ENCODE results near the gene CDK10.
"Not testable (repeated sequence)": the region's sequence is repeated elsewhere in the genome, so short reads cannot be mapped to it uniquely, and the experiment has no call there.

Gene CDK10

DNA sequence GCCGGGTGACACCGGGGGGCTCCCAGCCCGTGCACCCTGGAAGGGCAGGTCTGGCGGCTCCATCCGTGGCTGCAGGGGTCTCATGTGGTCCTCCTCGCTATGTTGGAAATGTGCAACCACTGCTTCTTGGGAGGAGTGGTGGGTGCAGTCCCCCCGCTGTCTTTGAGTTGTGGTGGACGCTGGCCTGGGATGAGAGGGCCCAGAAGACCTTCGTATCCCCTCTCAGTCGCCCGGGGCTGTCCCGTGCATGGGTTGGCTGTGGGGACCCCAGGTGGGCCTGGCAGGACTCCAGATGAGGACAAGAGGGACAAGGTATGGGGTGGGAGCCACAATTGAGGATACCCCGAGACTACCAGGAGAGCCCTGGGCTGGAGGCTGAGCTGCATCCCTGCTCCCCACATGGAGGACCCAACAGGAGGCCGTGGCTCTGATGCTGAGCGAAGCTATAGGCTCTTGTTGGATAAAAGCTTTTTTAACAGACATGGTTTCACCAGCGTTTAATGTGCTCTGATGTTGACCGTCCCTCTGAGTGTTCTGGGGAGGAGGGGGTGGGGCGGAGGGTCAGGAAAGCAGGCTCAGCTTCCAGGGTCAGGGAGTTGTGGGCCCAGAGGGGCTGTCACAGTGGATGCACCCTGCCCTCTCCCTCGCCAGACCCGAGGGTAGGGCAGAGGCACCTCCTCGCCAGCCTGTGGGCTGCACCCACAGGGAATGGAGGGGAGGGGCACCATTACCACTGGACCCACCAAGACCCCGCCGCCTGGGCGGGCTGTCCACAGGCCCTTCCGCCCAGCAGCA, 9.6 kb downstream of the CDK10 start:
- TF ChIP-seq GATA1 (IDR thresholded peaks at IDR 0.05; ENCODE audit: low read depth, low read length) (no peak), POLR2A (IDR thresholded peaks at IDR 0.05; ENCODE audit: low read length) (no peak)
- no peak for DNase-seq

DNA sequence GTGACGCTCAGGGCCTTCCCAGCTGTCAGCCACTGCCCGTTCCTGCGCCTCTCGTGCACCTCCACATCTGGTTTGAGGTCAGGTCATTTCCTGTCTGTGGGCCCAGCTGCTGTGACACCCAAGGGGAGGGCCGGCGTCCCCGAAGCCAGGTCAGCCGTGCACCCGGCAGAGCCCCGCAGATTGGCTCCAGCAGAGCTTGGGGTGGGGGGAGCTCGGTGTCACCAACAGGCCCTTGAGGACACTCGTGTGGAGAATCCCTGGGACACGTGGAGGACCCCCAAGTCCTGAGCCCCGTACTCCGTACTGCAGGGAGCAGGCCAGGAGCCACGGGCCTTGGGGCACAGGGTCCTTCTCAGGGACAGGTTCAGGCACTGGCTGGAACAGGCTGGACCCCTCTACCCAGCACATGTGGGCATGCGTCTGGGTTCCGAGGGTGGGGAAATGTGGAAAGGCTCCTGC, 10.2 kb downstream of the CDK10 start:
- TF ChIP-seq GATA1 (IDR thresholded peaks at IDR 0.05; ENCODE audit: low read depth, low read length) (no peak), POLR2A (IDR thresholded peaks at IDR 0.05; ENCODE audit: low read length) (peak; percentile 21)
- no peak for DNase-seq

DNA sequence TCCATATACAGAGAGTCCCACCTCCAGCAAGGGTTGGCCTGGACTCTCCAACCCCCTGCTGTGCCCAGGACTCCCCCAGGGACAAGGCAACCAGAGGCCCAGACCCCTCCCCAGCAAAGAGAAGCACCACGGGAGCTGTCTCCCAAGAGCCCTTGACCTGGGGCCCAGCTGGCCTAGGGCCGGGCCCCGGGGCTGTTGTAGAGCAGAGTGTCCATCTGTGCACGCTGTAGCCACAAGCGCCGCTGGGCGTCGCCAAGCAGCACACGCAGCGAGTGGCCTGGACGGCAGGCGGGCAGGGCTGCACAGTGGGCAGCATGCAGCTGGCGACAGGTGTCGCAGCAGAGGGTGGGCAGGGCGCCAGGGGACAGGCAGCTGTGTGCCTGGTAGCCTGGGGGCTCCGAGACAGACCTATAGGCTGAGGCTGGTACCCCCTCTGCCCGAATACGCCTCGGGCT, 10.7 kb downstream of the CDK10 start:
- no peak for DNase-seq
- TF ChIP-seq POLR2A (IDR thresholded peaks at IDR 0.05; ENCODE audit: low read length) (no peak), GATA1 (IDR thresholded peaks at IDR 0.05; ENCODE audit: low read depth, low read length) (no peak)

DNA sequence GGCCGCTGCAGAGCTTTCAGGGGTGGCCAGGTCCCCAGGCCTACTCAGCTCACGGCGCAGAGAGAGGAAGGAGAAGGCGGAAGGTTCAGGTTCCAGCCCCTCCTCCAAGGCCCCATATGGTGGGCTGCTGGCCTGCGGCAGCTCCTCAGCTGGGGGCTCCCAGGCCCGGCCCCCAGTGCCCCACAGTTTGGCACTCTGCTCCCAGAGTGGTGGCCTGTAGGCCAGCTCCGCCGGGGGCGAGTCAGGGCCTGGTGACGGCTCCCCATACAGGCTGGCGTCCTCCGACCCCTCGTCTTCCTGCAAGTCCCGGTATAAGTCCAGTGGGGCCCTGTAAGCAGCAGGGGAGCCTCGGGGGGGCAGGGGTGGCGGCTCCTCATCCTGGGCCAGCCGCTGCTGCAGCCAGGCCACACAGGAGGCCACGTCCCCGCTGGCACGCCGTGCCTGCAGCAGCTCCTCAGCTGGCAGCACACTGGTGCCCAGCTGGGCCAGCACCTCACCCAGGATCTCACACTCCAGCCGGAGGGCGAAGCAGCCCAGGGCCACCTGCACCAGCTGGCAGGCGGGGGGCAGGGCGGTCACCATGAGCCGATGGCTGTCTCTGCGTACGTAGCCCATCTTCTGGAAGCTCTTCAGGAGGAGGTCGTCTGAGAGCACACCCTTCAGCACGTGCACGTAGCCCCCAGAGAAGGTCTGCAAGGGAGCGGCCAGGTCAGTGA, 11.3 kb downstream of the CDK10 start:
- DNase-seq = no peak
- TF ChIP-seq GATA1 (IDR thresholded peaks at IDR 0.05; ENCODE audit: low read depth, low read length) = no peak
- TF ChIP-seq POLR2A (IDR thresholded peaks at IDR 0.05; ENCODE audit: low read length) = no peak

DNA sequence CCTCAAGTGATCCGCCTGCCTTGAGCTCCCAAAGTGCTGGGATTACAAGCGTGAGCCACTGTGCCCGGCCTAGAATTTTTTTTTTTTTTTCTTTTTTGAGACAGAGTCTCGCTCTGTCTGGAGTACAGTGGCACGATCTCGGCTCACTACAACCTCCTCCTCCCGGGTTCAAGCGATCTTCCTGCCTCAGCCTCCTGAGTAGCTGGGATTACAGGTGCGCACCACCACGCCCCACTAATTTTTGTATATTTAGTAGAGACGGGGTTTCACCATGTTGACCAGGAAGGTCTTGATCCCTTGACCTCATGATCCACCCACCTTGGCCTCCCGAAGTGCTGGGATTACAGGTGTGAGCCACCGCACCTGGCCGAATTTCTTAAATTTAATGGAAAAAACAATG, 12.2 kb downstream of the CDK10 start:
- DNase-seq = not testable (repeated sequence)

DNA sequence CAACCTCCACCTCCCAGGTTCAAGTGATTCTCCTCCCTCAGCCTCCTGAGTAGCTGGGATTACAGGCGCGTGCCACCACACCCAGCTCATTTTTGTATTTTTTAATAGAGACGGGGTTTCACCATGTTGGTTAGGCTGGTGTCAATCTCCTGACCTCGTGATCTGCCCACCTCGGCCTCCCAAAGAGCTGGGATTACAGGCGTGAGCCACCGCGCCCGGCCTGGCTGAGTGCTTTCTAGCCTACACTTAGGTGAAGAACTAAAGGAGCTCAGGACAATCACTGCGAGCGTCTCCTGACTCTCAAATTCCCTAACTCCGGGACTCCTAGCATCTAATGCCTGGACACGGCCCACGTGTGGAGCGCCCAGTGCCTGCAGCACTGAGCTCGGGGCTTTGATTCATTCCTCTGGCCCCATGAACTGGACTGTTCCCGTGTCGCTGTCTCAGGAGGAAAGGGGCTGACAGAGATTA, 13.2 kb downstream of the CDK10 start:
- DNase-seq = not testable (repeated sequence)

DNA sequence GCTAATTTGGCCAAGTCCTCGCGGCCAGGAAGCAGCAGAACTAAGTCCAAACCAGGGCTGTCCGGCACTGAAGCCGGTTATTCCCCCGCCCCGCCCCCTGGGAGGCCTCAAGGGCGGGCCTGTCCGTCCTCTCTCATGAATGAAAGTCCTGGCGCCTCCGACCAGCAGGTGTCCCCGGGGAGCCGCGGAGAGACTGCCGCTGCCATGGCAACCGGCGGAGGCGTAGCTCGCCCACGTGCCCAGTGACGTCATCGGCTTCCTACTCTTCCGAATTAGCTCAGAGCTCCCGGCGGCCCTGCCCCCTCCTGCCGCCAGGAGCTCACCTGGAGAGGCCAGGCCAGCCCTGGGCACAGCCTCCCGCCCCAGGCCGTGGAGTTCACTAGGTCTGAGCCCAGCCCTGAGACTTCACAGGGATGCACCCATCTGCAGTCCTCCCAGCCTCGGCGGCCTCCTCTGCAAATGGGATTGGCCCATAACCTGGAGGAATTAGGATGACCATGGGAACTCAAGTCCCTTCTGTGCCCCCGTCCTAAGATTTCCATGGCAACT, 13.7 kb downstream of the CDK10 start:
- TF ChIP-seq POLR2A (IDR thresholded peaks at IDR 0.05; ENCODE audit: low read length) (no peak), GATA1 (IDR thresholded peaks at IDR 0.05; ENCODE audit: low read depth, low read length) (no peak)
- peak; percentile 97 to 99 for DNase-seq

DNA sequence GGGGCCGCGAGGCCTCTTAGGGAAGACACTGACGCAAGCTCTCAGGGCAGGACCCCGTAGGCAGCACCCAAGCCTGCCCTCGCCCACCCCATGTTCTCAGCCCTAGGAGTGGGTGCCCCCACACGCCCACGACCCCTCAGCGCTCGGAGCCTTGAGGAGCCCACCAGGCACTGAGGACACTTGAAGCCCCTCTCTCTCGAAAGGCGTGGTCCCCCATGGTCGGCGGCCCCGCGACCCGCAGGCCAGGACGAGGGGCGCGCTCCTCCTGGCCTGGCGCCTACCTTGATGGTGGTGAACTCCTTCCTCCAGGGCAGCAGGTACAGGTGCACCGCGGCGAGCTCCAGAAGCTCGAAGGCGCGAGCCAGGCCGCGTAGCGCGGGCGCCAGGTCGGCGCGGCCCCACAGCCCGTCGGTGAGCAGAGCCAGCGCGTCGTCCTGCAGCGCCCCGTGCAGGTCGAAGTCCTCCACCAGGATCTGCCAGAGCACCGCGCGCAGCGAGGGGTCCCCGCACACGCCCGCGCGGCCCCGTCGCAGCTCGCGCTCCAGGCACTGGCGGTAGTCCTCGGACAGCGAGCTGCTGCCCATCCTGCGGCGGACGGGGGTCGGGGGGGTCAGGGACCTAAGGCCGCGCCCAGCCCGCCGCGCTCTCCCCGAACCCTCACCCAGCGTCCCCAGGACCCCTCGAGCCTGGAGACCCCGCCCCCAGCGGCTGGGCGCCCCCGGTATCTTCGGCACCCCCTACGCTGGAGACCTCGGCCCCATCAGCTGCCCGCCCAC, 14.3 kb downstream of the CDK10 start:
- TF ChIP-seq POLR2A (IDR thresholded peaks at IDR 0.05; ENCODE audit: low read length) = no peak
- no peak for TF ChIP-seq GATA1 (IDR thresholded peaks at IDR 0.05; ENCODE audit: low read depth, low read length)
- DNase-seq = peak; percentile 78 to 79

DNA sequence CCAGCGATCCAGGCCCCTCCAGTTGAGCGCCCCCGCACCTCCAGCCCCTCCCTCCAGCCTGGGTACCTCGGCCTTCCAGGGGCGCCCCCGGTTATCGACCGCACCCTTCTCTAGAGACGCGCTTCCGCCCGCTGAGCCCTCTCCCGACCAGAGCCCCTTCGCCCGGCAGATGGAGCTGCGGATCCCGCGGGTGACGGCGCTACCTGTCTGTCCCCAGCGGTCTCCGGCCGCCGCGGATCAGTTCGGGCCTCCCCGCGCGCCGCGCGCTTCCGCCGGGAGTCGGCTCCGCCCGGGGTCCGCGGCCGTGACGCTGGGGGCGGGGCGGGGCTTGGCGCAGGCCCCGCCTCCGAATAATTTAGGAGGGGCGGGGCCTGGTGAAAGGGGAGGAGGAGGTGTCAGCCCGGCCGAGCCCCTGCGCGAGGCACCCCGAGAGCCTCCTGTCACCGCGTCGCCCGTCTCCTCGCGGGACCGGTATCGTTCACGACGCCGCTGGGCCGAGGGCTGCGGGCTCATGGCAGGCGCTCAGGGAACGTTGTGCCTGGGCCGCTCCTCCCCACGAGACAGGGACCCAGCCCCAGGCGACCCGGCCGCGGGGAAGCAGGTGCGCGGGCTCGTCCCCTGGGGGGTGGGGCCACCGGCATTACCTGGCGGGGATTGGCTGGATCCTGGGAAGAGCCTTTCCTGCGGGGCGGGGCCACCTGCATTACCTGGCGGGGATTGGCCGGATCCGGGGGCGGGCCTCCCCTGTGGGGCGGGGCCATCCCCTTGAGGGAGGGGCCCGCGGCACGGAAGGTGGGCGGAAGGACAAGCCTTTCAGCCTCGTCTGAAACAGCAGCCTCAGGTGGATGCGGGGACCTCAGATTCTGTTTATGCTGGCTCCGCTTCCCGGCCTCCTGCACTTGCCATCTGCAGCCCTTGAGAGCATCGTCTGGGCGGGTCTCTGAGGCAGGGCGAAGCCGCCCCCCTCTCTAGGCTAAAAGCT, 15.2 kb downstream of the CDK10 start, which contains the start of gene SPATA2L:
Gene SPATA2L, minus strand, starts transcription at position 281 of the 982 bp plus-strand sequence. CDS start 473 bp downstream, outside the sequence.
- TF ChIP-seq GATA1 (IDR thresholded peaks at IDR 0.05; ENCODE audit: low read depth, low read length) = no peak
- TF ChIP-seq POLR2A (IDR thresholded peaks at IDR 0.05; ENCODE audit: low read length) = peak; percentile 41
- peak; percentile 90 to 95 for DNase-seq

DNA sequence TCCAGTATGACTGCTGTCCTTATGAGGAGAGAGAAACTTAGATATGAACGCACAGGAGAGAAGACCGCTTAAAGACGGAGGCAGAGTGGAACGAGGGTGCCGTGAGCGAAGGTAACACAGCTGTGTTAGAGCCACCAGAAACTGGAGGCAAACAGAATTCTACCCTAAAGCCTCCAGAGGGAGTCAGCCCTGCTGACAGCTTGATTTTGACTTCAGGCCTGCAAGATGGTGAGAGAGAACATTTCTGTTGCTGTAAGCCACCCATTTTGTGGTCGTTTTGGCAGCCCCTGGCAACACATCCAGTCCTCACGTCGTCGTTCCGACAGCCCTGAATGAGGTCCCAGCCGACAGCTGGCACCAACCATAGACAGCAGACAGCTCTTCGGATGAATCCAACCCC, 17.8 kb downstream of the CDK10 start:
- DNase-seq = no peak
- TF ChIP-seq POLR2A (IDR thresholded peaks at IDR 0.05; ENCODE audit: low read length) (no peak), GATA1 (IDR thresholded peaks at IDR 0.05; ENCODE audit: low read depth, low read length) (no peak)

DNA sequence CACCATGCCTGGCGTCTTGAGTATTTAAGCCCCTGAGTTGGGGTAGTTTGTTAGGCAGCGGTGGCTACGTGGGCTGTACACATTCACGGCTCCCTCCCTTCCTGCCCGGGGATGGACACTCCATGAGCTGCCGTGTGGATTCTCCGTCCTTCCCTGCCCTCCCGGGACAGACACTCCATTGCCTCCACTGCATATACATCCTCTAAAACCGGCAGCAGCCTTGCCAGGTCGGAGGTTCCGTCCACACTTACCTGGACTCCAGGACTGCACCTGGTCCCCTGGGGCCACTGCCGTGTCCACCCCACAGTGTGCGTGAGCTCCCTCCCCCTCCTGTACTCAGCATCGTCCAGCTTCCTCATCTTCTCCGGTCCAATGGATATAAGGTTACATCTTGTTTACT, 18.5 kb downstream of the CDK10 start:
- DNase-seq = no peak
- TF ChIP-seq GATA1 (IDR thresholded peaks at IDR 0.05; ENCODE audit: low read depth, low read length) = no peak
- TF ChIP-seq POLR2A (IDR thresholded peaks at IDR 0.05; ENCODE audit: low read length) = no peak

DNA sequence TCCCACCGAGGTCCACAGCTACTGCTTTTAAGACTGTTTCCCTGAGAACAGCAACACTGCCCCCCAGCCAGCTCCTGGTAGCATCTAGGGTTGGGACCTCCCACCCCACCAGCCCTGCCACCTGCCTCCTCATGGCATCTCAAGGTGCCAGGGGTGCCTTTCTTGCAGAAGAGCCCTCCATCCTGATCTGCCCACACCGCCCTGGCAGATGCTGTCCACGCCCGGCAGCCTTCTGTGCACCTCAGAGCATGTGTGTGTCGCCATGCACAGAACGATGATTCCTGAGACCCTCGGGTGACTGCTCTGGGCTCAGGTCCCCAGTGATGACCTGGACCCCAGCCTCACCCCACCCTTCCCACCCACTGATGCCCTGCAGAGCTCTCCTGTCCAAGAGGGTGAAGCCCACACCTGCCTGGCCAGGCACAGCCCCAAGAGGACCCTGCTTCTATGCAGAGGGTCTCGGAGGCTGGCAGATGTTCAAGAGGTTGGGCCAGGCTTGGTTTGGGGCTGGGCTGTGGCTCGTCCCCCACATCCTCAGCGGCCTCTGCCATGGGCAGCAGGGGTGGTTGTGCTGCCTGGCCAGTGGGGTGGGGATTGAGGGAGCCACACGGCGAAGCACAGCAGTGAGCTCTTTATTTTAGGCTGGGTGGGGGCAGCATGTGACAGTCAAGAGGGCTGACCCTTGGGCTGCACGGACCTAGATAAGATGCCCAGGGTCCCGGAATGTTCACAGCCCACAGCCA, 20.2 kb downstream of the CDK10 start:
- TF ChIP-seq GATA1 (IDR thresholded peaks at IDR 0.05; ENCODE audit: low read depth, low read length) = no peak
- TF ChIP-seq POLR2A (IDR thresholded peaks at IDR 0.05; ENCODE audit: low read length) = no peak
- no peak for DNase-seq

All from erythroblast (primary cell).